ENCODE data around the gene TMPRSS13.

TMPRSS13 gene

DNA sequence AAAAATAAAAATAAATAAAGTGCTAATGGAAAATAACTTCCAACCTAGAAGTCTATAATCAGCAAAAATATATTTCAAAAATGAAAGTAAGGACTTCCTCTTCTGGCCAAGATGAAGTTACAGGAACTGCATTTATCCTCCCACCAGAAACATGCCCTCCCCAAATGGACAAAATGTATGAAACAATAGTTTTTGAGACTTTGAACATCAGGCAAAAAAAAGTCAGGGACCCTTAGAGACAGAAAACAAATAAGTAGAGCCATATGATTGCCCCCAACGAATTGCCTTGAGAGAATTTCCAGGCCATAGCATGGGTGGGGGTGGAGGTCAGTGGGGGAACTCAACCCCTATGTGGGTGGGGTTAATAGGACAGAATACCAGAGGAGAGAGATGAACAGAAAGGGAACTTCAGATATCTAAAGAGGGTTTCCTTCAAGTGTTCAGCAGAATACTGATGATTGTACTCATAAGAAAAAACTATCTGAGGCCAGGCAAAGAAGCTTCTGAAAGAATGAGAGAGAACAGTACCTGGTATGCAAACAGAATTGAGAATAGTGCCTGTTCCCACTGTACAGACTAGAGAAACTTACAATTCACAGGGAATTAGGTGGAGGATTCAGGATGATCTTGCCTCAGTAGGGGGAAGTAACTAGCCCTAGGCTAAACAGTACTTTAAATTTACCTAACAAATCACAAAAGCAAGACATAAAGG lies 30.4 kb upstream of the TMPRSS13 start:
- no peak for TF ChIP-seq REST (IDR thresholded peaks at IDR 0.05; ENCODE audit: insufficient read depth in 1 of 2, low read depth in 2 of 2, low read length in 2 of 2)
- TF ChIP-seq FOXP2 (optimal IDR thresholded peaks at IDR 0.05; ENCODE audit: borderline replicate concordance, extremely low read depth, extremely low read length, insufficient read depth), result no peak
- no peak for TF ChIP-seq TAF1 (IDR thresholded peaks at IDR 0.05; ENCODE audit: borderline replicate concordance, insufficient read depth, low read length)
- no peak for TF ChIP-seq POLR2AphosphoS5 (IDR thresholded peaks at IDR 0.05; ENCODE audit: low read depth, low read length)
- TF ChIP-seq SIN3A (IDR thresholded peaks at IDR 0.05; ENCODE audit: borderline replicate concordance, insufficient read depth, low read length), result no peak

DNA sequence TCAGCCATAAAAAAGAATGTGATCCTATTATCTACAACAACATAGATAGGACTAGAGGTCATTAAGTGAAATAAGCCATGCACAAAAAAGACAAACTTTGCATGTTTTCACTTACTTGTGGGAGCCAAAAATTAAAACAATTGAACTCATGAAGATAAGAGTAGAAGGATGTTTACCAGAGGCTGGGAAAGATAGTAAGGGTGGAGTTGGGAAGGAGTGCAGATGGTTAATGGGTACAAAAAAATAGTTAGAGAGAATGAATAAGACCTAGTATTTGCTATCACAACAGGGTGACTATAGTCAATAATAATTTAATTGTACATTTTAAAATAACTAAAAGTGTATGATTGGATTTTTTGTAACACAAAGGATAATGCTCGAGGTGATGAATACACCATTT lies 29.7 kb upstream of the TMPRSS13 start:
- TF ChIP-seq SIN3A (IDR thresholded peaks at IDR 0.05; ENCODE audit: borderline replicate concordance, insufficient read depth, low read length) (no peak), FOXP2 (optimal IDR thresholded peaks at IDR 0.05; ENCODE audit: borderline replicate concordance, extremely low read depth, extremely low read length, insufficient read depth) (no peak), POLR2AphosphoS5 (IDR thresholded peaks at IDR 0.05; ENCODE audit: low read depth, low read length) (no peak), TAF1 (IDR thresholded peaks at IDR 0.05; ENCODE audit: borderline replicate concordance, insufficient read depth, low read length) (no peak), REST (IDR thresholded peaks at IDR 0.05; ENCODE audit: insufficient read depth in 1 of 2, low read depth in 2 of 2, low read length in 2 of 2) (no peak)

DNA sequence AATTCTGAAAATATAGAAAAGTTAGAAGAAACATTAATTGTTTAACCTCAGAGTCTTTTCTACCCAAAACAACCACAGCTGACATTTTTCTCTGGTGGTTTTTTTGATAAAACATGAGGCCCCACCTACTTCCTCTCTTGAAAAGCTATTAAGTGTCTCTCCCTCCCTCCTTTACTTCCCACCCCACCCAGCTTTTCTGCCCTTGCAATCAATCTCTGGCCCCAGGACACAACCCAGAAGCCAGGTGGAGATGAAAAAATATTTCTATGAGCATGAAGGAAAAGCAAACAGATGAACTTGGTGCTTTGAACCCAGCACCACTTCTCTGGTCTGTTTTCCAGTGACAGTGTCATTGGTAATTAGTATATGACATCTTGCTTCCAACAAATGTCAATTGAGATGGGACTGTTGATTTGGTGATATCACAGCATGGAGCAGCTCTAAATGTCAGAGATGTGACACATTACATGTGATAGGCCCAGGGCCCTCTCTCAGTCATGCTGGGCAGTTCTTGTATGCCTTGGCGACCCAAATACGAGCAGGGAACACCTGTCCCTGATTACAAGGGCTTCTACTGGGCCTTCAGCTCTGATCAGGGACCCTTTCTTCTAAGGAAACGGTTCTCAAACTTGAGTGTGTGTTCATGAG lies 23.9 kb upstream of the TMPRSS13 start:
- no peak for TF ChIP-seq FOXP2 (optimal IDR thresholded peaks at IDR 0.05; ENCODE audit: borderline replicate concordance, extremely low read depth, extremely low read length, insufficient read depth)
- no peak for TF ChIP-seq POLR2AphosphoS5 (IDR thresholded peaks at IDR 0.05; ENCODE audit: low read depth, low read length)
- no peak for TF ChIP-seq REST (IDR thresholded peaks at IDR 0.05; ENCODE audit: insufficient read depth in 1 of 2, low read depth in 2 of 2, low read length in 2 of 2)

GRCh38 chr11:117950993-117951961 lies 22.1 kb upstream of the TMPRSS13 start:
- TF ChIP-seq FOXP2 (optimal IDR thresholded peaks at IDR 0.05; ENCODE audit: borderline replicate concordance, extremely low read depth, extremely low read length, insufficient read depth), result no peak
- no peak for TF ChIP-seq SIN3A (IDR thresholded peaks at IDR 0.05; ENCODE audit: borderline replicate concordance, insufficient read depth, low read length)
- TF ChIP-seq REST (IDR thresholded peaks at IDR 0.05; ENCODE audit: insufficient read depth in 1 of 2, low read depth in 2 of 2, low read length in 2 of 2), result no peak
- no peak for TF ChIP-seq POLR2AphosphoS5 (IDR thresholded peaks at IDR 0.05; ENCODE audit: low read depth, low read length)
- no peak for TF ChIP-seq TAF1 (IDR thresholded peaks at IDR 0.05; ENCODE audit: borderline replicate concordance, insufficient read depth, low read length)

Measured in PFSK-1 (cell line).